ENCODE results near the gene REXO2. TPM values are rescaled to one million over a fixed set of nuclear protein-coding genes. Genes with fewer than 3 reads are reported as not detected.

REXO2 gene
- total RNA-seq, 2 donors from 2014 or later = 69.8 to 89.9 TPM

DNA sequence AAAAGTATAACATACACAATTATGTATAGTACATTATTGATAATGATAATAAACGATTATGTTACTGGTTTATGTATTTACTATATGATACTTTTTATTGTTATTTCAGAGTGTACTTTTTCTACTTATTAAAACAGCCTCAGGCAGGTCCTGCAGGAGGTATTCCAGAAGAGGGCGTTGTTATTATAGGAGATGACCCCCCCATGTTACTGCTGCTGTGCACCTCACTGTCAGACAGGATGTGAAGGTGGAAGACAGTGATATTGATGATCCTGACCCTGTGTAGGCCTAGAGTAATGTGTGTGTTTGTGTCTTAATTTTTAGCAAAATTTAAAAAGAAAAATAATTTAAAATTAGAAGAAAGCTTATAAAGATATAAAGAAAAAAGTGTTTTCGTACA, 57.6 kb downstream of the REXO2 start:
- no peaks in the 10 kb centered on the region for H3K27me3 ChIP-seq (ENCODE audit: control insufficient read depth, insufficient read depth, low read length, poor library complexity, severe bottlenecking)
- no peaks in the 10 kb centered on the region for H3K27me3 Mint-ChIP-seq (ENCODE audit: insufficient read depth)
- no peak overlapping the region for H3K4me3 Mint-ChIP-seq
- H3K4me1 Mint-ChIP-seq = no peaks in the 10 kb centered on the region
- no peak overlapping the region for H3K9ac ChIP-seq (ENCODE audit: extremely low read depth, low read length, poor library complexity, severe bottlenecking)
- H3K9me3 ChIP-seq (ENCODE audit: control insufficient read depth, low read length) = no peaks in the 10 kb centered on the region
- H3K27ac ChIP-seq (ENCODE audit: low read depth, low read length) = no peak overlapping the region
- no peaks in the 10 kb centered on the region for H3K4me1 ChIP-seq (ENCODE audit: control insufficient read depth, insufficient read depth, low read length)
- H3K27ac Mint-ChIP-seq = no peak overlapping the region
- no peak overlapping the region for H3K4me3 ChIP-seq (ENCODE audit: low read length)
- WGBS, 2 experiments (ENCODE audit: insufficient coverage in 1 of 2, insufficient read length in 1 of 2) = 75% methylated on average over 1 of the region's 3 CpGs; no CpG with 5 or more reads in 1 of the 2 experiments
- TF ChIP-seq CTCF (conservative IDR thresholded peaks at IDR 0.05) = peak; percentile 18
- H3K36me3 Mint-ChIP-seq (ENCODE audit: low read depth) = peaks cover under 1% of the 10 kb centered on the region
- no peak for DNase-seq
- H3K9me3 Mint-ChIP-seq = peaks cover 2% of the 10 kb centered on the region
- H3K36me3 ChIP-seq (ENCODE audit: control insufficient read depth, insufficient read depth, low read length) = no peaks in the 10 kb centered on the region

- no peaks in the 10 kb centered on the region for H3K4me1 Mint-ChIP-seq
- Histone ChIP-seq H3K9ac (ENCODE audit: extremely low read depth, low read length, poor library complexity, severe bottlenecking) (no peak overlapping the region), H3K27me3 (ENCODE audit: control insufficient read depth, insufficient read depth, low read length, poor library complexity, severe bottlenecking) (no peaks in the 10 kb centered on the region), H3K36me3 (ENCODE audit: control insufficient read depth, insufficient read depth, low read length) (no peaks in the 10 kb centered on the region), H3K4me3 (ENCODE audit: low read length) (no peak overlapping the region), H3K27ac (ENCODE audit: low read depth, low read length) (no peak overlapping the region), H3K4me1 (ENCODE audit: control insufficient read depth, insufficient read depth, low read length) (no peaks in the 10 kb centered on the region), H3K9me3 (ENCODE audit: control insufficient read depth, low read length) (no peaks in the 10 kb centered on the region)
- TF ChIP-seq CTCF (conservative IDR thresholded peaks at IDR 0.05) = no peak
- H3K9me3 Mint-ChIP-seq = no peaks in the 10 kb centered on the region
- no peak for DNase-seq
- no peaks in the 10 kb centered on the region for H3K27me3 Mint-ChIP-seq (ENCODE audit: insufficient read depth)
- H3K36me3 Mint-ChIP-seq (ENCODE audit: low read depth) = no peaks in the 10 kb centered on the region
- H3K27ac Mint-ChIP-seq = no peak overlapping the region
- no peak overlapping the region for H3K4me3 Mint-ChIP-seq
Observed at GRCh38 chr11:114499756-114500155, 60.5 kb downstream of the REXO2 start.

Other genes with a start within 250 kb of the REXO2 start
- gene NNMT, start 143.1 kb upstream of the REXO2 start, total RNA-seq = not detected
- 10 to 100 TPM in 1 of 2 donors, 1 to 10 TPM in 1; 6.2 to 10.0 TPM for gene C11orf71, start 39.0 kb upstream of the REXO2 start, total RNA-seq
- gene RBM7, start 38.8 kb upstream of the REXO2 start, total RNA-seq = 10 to 100 TPM; 46.8 to 56.4 TPM
- not detected for gene NXPE1, start 120.4 kb downstream of the REXO2 start, total RNA-seq
- not detected for gene NXPE4, start 156.3 kb downstream of the REXO2 start, total RNA-seq
- under 1 TPM in 1 of 2 donors, not detected in 1; 0.18 TPM for gene NXPE2, start 239.1 kb downstream of the REXO2 start, total RNA-seq